ENCODE results near the gene GUCY2F.
A peak's percentile ranks its signal among the peaks of the same experiment; 100 is the strongest.

GUCY2F gene

GRCh38 chrX:109481986-109482385 is at the start of gene GUCY2F:
Gene GUCY2F (minus strand): TSS chrX:109482086. CDS start chrX:109475936, 6,150 bp downstream.
- no peak for TF ChIP-seq FOXP2 (optimal IDR thresholded peaks at IDR 0.05; ENCODE audit: control extremely low read depth, extremely low read length, insufficient read depth)
- no peak for TF ChIP-seq EZH2 (IDR thresholded peaks at IDR 0.05)
- no peak for TF ChIP-seq POLR2AphosphoS5 (IDR thresholded peaks at IDR 0.05; ENCODE audit: borderline replicate concordance, low read depth, low read length)
- peak within 1 kb of the TSS; percentile 63 for H3K4me3 ChIP-seq
- no peaks in the 10 kb centered on the region for H3K36me3 ChIP-seq (ENCODE audit: insufficient read depth, low read length)
- H3K27ac ChIP-seq = peak within 1 kb of the TSS; percentile 93
- no peak within 1 kb of the TSS for H3K9ac ChIP-seq (ENCODE audit: insufficient read length)
- no peak for DNase-seq (ENCODE audit: low read depth, low spot score)
- no peaks in the 10 kb centered on the region for H3K9me3 ChIP-seq (ENCODE audit: low read depth, low read length)

DNA sequence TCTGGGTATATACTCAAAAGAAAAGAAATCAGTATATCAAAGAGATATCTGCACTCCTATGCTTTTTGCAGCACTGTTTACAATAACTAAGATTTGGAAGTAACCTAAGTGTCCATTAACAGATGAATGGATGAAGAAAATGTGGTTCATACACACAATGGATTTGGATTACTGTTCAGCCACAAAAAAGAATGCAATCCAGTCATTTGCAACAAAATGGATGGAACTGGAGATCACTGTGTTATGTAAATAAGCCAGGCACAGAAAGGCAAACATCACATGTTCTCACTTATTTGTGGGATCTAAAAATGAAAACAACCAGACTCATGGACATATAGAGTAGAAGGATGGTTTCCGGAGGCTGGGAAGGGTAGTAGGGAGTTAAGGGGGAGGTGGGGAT is 37.1 kb upstream of the GUCY2F start:
- Histone ChIP-seq H3K9ac (ENCODE audit: insufficient read length) (no peak overlapping the region), H3K9me3 (ENCODE audit: low read depth, low read length) (no peaks in the 10 kb centered on the region), H3K27ac (no peak overlapping the region), H3K4me3 (no peak overlapping the region), H3K36me3 (ENCODE audit: insufficient read depth, low read length) (no peaks in the 10 kb centered on the region)
- TF ChIP-seq POLR2AphosphoS5 (IDR thresholded peaks at IDR 0.05; ENCODE audit: borderline replicate concordance, low read depth, low read length) = no peak
- TF ChIP-seq FOXP2 (optimal IDR thresholded peaks at IDR 0.05; ENCODE audit: control extremely low read depth, extremely low read length, insufficient read depth) = no peak
- no peak for TF ChIP-seq EZH2 (IDR thresholded peaks at IDR 0.05)
- DNase-seq (ENCODE audit: low read depth, low spot score) = no peak

GRCh38 chrX:109511113-109511512 is 29.2 kb upstream of the GUCY2F start:
- H3K9ac ChIP-seq (ENCODE audit: insufficient read length) = no peak overlapping the region
- no peaks in the 10 kb centered on the region for H3K36me3 ChIP-seq (ENCODE audit: insufficient read depth, low read length)
- no peak for TF ChIP-seq FOXP2 (optimal IDR thresholded peaks at IDR 0.05; ENCODE audit: control extremely low read depth, extremely low read length, insufficient read depth)
- DNase-seq (ENCODE audit: low read depth, low spot score) = no peak
- no peak overlapping the region for H3K27ac ChIP-seq
- H3K4me3 ChIP-seq = no peak overlapping the region
- H3K9me3 ChIP-seq (ENCODE audit: low read depth, low read length) = no peaks in the 10 kb centered on the region

- no peak overlapping the region for H3K9ac ChIP-seq (ENCODE audit: insufficient read length)
- H3K9me3 ChIP-seq (ENCODE audit: low read depth, low read length) = no peaks in the 10 kb centered on the region
- no peak overlapping the region for H3K4me3 ChIP-seq
- H3K36me3 ChIP-seq (ENCODE audit: insufficient read depth, low read length) = no peaks in the 10 kb centered on the region
- TF ChIP-seq EZH2 (IDR thresholded peaks at IDR 0.05) (no peak), POLR2AphosphoS5 (IDR thresholded peaks at IDR 0.05; ENCODE audit: borderline replicate concordance, low read depth, low read length) (no peak), FOXP2 (optimal IDR thresholded peaks at IDR 0.05; ENCODE audit: control extremely low read depth, extremely low read length, insufficient read depth) (no peak)
- H3K27ac ChIP-seq = no peak overlapping the region
- DNase-seq (ENCODE audit: low read depth, low spot score) = no peak
Observed at GRCh38 chrX:109508915-109509314, 27.0 kb upstream of the GUCY2F start.

DNA sequence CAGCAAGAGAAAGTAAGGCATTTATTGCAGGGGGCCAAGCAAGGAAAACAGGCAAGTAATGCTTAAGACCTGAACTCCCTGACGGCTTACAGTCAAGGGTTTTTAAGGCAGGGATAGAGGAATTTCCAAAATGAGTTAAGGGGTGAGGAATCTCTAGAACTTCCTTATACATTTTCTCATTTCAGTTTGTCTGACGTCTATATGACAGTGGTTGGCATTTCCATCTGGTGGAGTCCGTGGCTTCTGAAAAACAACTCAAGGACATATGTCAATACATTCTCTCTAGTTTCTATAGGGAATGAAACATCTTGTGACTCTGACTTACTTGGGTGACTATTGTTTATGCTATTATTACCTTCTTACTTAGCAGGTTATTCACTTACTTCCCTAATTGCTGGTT is 19.3 kb upstream of the GUCY2F start:
- H3K9me3 ChIP-seq (ENCODE audit: low read depth, low read length) = no peaks in the 10 kb centered on the region
- no peaks in the 10 kb centered on the region for H3K36me3 ChIP-seq (ENCODE audit: insufficient read depth, low read length)
- DNase-seq (ENCODE audit: low read depth, low spot score) = no peak
- TF ChIP-seq FOXP2 (optimal IDR thresholded peaks at IDR 0.05; ENCODE audit: control extremely low read depth, extremely low read length, insufficient read depth) (no peak), POLR2AphosphoS5 (IDR thresholded peaks at IDR 0.05; ENCODE audit: borderline replicate concordance, low read depth, low read length) (no peak), EZH2 (IDR thresholded peaks at IDR 0.05) (no peak)
- H3K9ac ChIP-seq (ENCODE audit: insufficient read length) = no peak overlapping the region
- no peak overlapping the region for H3K4me3 ChIP-seq
- H3K27ac ChIP-seq = no peak overlapping the region

- H3K36me3 ChIP-seq (ENCODE audit: insufficient read depth, low read length) = no peaks in the 10 kb centered on the region
- DNase-seq (ENCODE audit: low read depth, low spot score) = no peak
- H3K4me3 ChIP-seq = no peak overlapping the region
- no peak overlapping the region for H3K27ac ChIP-seq
- H3K9me3 ChIP-seq (ENCODE audit: low read depth, low read length) = no peaks in the 10 kb centered on the region
- H3K9ac ChIP-seq (ENCODE audit: insufficient read length) = no peak overlapping the region
- TF ChIP-seq FOXP2 (optimal IDR thresholded peaks at IDR 0.05; ENCODE audit: control extremely low read depth, extremely low read length, insufficient read depth) (no peak), EZH2 (IDR thresholded peaks at IDR 0.05) (no peak), POLR2AphosphoS5 (IDR thresholded peaks at IDR 0.05; ENCODE audit: borderline replicate concordance, low read depth, low read length) (no peak)
Observed at GRCh38 chrX:109498434-109498833, 16.5 kb upstream of the GUCY2F start.

GRCh38 chrX:109489174-109489573 is 7.3 kb upstream of the GUCY2F start:
- Histone ChIP-seq H3K9me3 (ENCODE audit: low read depth, low read length) (no peaks in the 10 kb centered on the region), H3K9ac (ENCODE audit: insufficient read length) (no peak overlapping the region), H3K4me3 (peak overlapping the region; percentile 33; the same call in 1 of the 2 replicates), H3K36me3 (ENCODE audit: insufficient read depth, low read length) (no peaks in the 10 kb centered on the region), H3K27ac (peak overlapping the region; percentile 81; the same call in 1 of the 2 replicates)
- DNase-seq (ENCODE audit: low read depth, low spot score) = no peak
- TF ChIP-seq POLR2AphosphoS5 (IDR thresholded peaks at IDR 0.05; ENCODE audit: borderline replicate concordance, low read depth, low read length) (no peak), FOXP2 (optimal IDR thresholded peaks at IDR 0.05; ENCODE audit: control extremely low read depth, extremely low read length, insufficient read depth) (no peak), EZH2 (IDR thresholded peaks at IDR 0.05) (no peak)

- no peak overlapping the region for H3K9ac ChIP-seq (ENCODE audit: insufficient read length)
- DNase-seq (ENCODE audit: low read depth, low spot score) = no peak
- TF ChIP-seq POLR2AphosphoS5 (IDR thresholded peaks at IDR 0.05; ENCODE audit: borderline replicate concordance, low read depth, low read length) = no peak
- TF ChIP-seq EZH2 (IDR thresholded peaks at IDR 0.05) = no peak
- no peak for TF ChIP-seq FOXP2 (optimal IDR thresholded peaks at IDR 0.05; ENCODE audit: control extremely low read depth, extremely low read length, insufficient read depth)
- no peaks in the 10 kb centered on the region for H3K36me3 ChIP-seq (ENCODE audit: insufficient read depth, low read length)
- H3K9me3 ChIP-seq (ENCODE audit: low read depth, low read length) = no peaks in the 10 kb centered on the region
- no peak overlapping the region for H3K27ac ChIP-seq
- no peak overlapping the region for H3K4me3 ChIP-seq
Observed at GRCh38 chrX:109487640-109488039, 5.8 kb upstream of the GUCY2F start.

Measured in SK-N-MC (cell line).